Measurements from ENCODE around the gene ANGPTL4. TPM values are rescaled to one million over a fixed set of nuclear protein-coding genes. Genes with fewer than 3 reads are reported as not detected.
A peak's percentile ranks its signal among the peaks of the same experiment; 100 is the strongest.

Gene ANGPTL4
- total and polyA plus RNA-seq, 2 of the 13 experiments (the other 11 are each of a cell fraction or from before 2014, with no cell fraction given) = 0.80 to 21.7 TPM

DNA sequence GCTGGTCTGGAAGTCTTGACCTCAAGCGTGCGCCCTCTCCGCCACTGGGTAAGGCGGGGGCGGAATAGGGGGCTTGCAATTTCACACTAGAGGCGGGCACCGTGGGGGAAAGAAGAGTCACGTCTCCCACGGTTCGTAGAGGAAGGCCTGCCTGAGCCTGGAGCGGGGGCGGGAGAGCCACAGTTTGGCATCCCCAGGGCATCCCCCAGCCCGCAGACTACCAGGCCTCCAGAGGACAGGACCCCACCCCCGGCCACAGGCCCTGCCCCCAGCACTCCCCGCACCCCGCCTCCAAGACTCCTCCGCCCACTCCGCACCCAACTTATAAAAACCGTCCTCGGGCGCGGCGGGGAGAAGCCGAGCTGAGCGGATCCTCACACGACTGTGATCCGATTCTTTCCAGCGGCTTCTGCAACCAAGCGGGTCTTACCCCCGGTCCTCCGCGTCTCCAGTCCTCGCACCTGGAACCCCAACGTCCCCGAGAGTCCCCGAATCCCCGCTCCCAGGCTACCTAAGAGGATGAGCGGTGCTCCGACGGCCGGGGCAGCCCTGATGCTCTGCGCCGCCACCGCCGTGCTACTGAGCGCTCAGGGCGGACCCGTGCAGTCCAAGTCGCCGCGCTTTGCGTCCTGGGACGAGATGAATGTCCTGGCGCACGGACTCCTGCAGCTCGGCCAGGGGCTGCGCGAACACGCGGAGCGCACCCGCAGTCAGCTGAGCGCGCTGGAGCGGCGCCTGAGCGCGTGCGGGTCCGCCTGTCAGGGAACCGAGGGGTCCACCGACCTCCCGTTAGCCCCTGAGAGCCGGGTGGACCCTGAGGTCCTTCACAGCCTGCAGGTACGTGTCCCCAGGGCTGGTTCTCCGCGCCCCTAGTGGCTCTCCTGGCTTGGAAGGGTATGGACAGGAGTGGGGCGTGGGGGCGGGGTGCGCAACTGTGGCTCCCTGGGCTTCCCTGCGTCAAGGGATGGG lies at the start of gene ANGPTL4 (continued):
- TF ChIP-seq, protein P1, sequence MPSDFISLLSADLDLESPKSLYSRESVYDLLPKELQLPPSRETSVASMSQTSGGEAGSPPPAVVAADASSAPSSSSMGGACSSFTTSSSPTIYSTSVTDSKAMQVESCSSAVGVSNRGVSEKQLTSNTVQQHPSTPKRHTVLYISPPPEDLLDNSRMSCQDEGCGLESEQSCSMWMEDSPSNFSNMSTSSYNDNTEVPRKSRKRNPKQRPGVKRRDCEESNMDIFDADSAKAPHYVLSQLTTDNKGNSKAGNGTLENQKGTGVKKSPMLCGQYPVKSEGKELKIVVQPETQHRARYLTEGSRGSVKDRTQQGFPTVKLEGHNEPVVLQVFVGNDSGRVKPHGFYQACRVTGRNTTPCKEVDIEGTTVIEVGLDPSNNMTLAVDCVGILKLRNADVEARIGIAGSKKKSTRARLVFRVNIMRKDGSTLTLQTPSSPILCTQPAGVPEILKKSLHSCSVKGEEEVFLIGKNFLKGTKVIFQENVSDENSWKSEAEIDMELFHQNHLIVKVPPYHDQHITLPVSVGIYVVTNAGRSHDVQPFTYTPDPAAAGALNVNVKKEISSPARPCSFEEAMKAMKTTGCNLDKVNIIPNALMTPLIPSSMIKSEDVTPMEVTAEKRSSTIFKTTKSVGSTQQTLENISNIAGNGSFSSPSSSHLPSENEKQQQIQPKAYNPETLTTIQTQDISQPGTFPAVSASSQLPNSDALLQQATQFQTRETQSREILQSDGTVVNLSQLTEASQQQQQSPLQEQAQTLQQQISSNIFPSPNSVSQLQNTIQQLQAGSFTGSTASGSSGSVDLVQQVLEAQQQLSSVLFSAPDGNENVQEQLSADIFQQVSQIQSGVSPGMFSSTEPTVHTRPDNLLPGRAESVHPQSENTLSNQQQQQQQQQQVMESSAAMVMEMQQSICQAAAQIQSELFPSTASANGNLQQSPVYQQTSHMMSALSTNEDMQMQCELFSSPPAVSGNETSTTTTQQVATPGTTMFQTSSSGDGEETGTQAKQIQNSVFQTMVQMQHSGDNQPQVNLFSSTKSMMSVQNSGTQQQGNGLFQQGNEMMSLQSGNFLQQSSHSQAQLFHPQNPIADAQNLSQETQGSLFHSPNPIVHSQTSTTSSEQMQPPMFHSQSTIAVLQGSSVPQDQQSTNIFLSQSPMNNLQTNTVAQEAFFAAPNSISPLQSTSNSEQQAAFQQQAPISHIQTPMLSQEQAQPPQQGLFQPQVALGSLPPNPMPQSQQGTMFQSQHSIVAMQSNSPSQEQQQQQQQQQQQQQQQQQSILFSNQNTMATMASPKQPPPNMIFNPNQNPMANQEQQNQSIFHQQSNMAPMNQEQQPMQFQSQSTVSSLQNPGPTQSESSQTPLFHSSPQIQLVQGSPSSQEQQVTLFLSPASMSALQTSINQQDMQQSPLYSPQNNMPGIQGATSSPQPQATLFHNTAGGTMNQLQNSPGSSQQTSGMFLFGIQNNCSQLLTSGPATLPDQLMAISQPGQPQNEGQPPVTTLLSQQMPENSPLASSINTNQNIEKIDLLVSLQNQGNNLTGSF (CRISPR knock-in tag; IDR thresholded peaks at IDR 0.05) = no peak
- TF ChIP-seq, protein P2, sequence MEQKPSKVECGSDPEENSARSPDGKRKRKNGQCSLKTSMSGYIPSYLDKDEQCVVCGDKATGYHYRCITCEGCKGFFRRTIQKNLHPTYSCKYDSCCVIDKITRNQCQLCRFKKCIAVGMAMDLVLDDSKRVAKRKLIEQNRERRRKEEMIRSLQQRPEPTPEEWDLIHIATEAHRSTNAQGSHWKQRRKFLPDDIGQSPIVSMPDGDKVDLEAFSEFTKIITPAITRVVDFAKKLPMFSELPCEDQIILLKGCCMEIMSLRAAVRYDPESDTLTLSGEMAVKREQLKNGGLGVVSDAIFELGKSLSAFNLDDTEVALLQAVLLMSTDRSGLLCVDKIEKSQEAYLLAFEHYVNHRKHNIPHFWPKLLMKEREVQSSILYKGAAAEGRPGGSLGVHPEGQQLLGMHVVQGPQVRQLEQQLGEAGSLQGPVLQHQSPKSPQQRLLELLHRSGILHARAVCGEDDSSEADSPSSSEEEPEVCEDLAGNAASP (CRISPR knock-in tag; IDR thresholded peaks at IDR 0.05; ENCODE audit: borderline replicate concordance) = no peak
- TF ChIP-seq ZNF780A (CRISPR knock-in tag; IDR thresholded peaks at IDR 0.05) (no peak), BCL6 (CRISPR knock-in tag; IDR thresholded peaks at IDR 0.05) (no peak; the same call in 1 of the 2 replicates), NFKBIZ (CRISPR knock-in tag; IDR thresholded peaks at IDR 0.05) (no peak), ZBTB8A (CRISPR knock-in tag; IDR thresholded peaks at IDR 0.05; ENCODE audit: borderline replicate concordance, low read depth) (no peak), HES4 (CRISPR knock-in tag; IDR thresholded peaks at IDR 0.05; ENCODE audit: borderline replicate concordance) (peak; percentile 15; the same call in 1 of the 2 replicates)
- TF ChIP-seq, protein P3, sequence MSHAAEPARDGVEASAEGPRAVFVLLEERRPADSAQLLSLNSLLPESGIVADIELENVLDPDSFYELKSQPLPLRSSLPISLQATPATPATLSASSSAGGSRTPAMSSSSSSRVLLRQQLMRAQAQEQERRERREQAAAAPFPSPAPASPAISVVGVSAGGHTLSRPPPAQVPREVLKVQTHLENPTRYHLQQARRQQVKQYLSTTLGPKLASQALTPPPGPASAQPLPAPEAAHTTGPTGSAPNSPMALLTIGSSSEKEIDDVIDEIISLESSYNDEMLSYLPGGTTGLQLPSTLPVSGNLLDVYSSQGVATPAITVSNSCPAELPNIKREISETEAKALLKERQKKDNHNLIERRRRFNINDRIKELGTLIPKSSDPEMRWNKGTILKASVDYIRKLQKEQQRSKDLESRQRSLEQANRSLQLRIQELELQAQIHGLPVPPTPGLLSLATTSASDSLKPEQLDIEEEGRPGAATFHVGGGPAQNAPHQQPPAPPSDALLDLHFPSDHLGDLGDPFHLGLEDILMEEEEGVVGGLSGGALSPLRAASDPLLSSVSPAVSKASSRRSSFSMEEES (CRISPR knock-in tag; IDR thresholded peaks at IDR 0.05) = no peak
- TF ChIP-seq, protein P4, sequence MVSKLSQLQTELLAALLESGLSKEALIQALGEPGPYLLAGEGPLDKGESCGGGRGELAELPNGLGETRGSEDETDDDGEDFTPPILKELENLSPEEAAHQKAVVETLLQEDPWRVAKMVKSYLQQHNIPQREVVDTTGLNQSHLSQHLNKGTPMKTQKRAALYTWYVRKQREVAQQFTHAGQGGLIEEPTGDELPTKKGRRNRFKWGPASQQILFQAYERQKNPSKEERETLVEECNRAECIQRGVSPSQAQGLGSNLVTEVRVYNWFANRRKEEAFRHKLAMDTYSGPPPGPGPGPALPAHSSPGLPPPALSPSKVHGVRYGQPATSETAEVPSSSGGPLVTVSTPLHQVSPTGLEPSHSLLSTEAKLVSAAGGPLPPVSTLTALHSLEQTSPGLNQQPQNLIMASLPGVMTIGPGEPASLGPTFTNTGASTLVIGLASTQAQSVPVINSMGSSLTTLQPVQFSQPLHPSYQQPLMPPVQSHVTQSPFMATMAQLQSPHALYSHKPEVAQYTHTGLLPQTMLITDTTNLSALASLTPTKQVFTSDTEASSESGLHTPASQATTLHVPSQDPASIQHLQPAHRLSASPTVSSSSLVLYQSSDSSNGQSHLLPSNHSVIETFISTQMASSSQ (IDR thresholded peaks at IDR 0.05; ENCODE audit: low read depth) = no peak
- TF ChIP-seq, protein P4 (CRISPR knock-in tag; IDR thresholded peaks at IDR 0.05; ENCODE audit: borderline replicate concordance) = peak; percentile 47; the same call in 1 of the 2 replicates
